Skin of body (tissue), 2 donors: ENCODE data around the gene RYR2. TPM values are rescaled to one million over a fixed set of nuclear protein-coding genes. Genes with fewer than 3 reads are reported as not detected.
"Not testable (repeated sequence)": the region's sequence is repeated elsewhere in the genome, so short reads cannot be mapped to it uniquely, and the experiment has no call there.

Source experiments
- DNase-seq: peaks from one replicate; lab custom pipeline; 2025; lab: John Stamatoyannopoulos, UW
- total RNA-seq: library from RNA; depleted of rRNA; stranded (reverse); fragments of >200 nt; gene quantifications from one replicate; pipeline ENCODE4 v1.2.3, GENCODE V29; 2014

The RYR2 gene
- total RNA-seq, 1 donor from 2014 or later, result 1.1 TPM

GRCh38 chr1:237141502-237141901 lies 99.5 kb downstream of the RYR2 start:
- peak; percentile 50 for DNase-seq

- DNase-seq, result no peak
Observed at GRCh38 chr1:237145379-237146135, 103.6 kb downstream of the RYR2 start.

GRCh38 chr1:237146241-237146640 lies 104.3 kb downstream of the RYR2 start:
- DNase-seq, result peak; percentile 50

- DNase-seq, result no peak
Observed at GRCh38 chr1:237149857-237150256, 107.9 kb downstream of the RYR2 start.

- not testable (repeated sequence) for DNase-seq
Observed at GRCh38 chr1:237151979-237152378, 110.0 kb downstream of the RYR2 start.

GRCh38 chr1:237152506-237153335 lies 110.7 kb downstream of the RYR2 start:
- no peak for DNase-seq

- no peak for DNase-seq
Observed at GRCh38 chr1:237154157-237154556, 112.2 kb downstream of the RYR2 start.

GRCh38 chr1:237164406-237165352 lies 122.7 kb downstream of the RYR2 start:
- DNase-seq, result no peak

GRCh38 chr1:237166086-237166485 lies 124.1 kb downstream of the RYR2 start:
- DNase-seq, result no peak

GRCh38 chr1:237166593-237167101 lies 124.7 kb downstream of the RYR2 start:
- DNase-seq, result no peak

- DNase-seq, result no peak
Observed at GRCh38 chr1:237170149-237170548, 128.2 kb downstream of the RYR2 start.

- DNase-seq, result no peak
Observed at GRCh38 chr1:237171454-237172117, 129.6 kb downstream of the RYR2 start.

- DNase-seq, result no peak
Observed at GRCh38 chr1:237172118-237172485, 130.1 kb downstream of the RYR2 start.

- no peak for DNase-seq
Observed at GRCh38 chr1:237179503-237179902, 137.5 kb downstream of the RYR2 start.

- no peak for DNase-seq
Observed at GRCh38 chr1:237180256-237180655, 138.3 kb downstream of the RYR2 start.

- DNase-seq, result peak; percentile 40
Observed at GRCh38 chr1:237181743-237182317, 139.8 kb downstream of the RYR2 start.

GRCh38 chr1:237183963-237184540 lies 142.1 kb downstream of the RYR2 start:
- DNase-seq, result no peak

GRCh38 chr1:237186675-237187074 lies 144.7 kb downstream of the RYR2 start:
- peak; percentile 13 for DNase-seq

- DNase-seq, result no peak
Observed at GRCh38 chr1:237187842-237188241, 145.9 kb downstream of the RYR2 start.

GRCh38 chr1:237191403-237191802 lies 149.4 kb downstream of the RYR2 start:
- no peak for DNase-seq
